ENCODE results near the gene WEE2.
"Not testable (repeated sequence)": the region's sequence is repeated elsewhere in the genome, so short reads cannot be mapped to it uniquely, and the experiment has no call there.

The WEE2 gene

DNA sequence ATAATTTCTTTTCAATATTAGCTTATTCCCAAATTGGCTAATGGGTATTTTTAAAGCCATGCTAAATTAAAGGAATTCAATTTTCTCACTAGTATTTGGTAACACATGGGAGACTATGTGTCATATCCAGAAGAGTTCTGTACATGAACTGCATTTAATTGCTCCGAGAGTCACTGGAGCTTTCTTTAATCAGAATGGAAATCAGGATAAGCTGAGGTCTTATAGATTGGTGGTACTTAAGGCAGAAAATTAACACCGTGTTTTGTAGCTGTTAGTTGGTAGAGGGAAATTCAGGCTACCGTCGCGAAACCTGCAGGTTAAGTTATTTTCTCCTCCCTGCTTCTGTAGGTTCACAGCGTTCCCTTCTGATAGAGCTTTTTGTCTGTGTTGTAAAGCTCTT lies at the start of gene WEE2:
TSS of gene WEE2 (plus strand) at position 3 of the 400 bp plus-strand sequence. CDS start 406 bp downstream, outside the sequence.
- DNase-seq = no peak

DNA sequence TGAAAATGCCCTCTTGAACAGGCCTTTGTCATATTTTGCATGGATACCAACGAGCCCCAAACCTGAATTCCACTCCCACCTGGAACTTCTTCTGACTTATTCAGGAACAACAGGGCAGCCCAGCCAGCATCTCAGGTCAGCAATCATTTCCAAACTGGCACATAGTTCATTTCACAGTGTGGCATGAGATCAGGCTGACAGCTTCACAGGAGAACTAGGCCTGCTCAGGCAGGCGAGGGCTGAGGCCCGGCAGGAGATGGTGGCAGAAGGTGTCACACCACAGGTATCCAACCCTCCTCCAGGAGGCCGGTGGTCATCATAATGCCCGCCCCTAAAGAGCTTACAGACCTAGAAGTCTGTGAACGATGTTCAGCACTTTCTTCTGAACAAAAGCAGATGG lies 48.7 kb upstream of the WEE2 start:
- no peak for DNase-seq

DNA sequence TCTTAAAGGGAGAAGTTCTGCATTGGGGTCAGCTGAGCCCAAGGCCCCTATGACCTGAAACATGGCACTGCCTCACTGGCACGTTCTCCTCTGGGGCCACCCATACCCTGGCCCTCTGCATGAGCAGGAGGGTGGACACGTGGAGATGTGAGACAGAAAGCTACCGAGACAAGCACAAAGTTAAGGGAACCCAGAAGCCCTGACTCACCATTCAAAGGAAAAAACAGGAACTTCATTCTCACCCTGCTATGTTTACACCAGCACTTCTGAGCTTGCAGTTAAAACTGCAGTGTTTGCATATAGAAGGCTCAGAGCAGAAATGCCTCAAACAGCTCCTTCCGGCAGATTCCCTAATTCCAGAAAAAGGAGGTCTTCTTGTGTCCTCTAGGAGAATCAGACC lies 47.9 kb upstream of the WEE2 start:
- DNase-seq = no peak

DNA sequence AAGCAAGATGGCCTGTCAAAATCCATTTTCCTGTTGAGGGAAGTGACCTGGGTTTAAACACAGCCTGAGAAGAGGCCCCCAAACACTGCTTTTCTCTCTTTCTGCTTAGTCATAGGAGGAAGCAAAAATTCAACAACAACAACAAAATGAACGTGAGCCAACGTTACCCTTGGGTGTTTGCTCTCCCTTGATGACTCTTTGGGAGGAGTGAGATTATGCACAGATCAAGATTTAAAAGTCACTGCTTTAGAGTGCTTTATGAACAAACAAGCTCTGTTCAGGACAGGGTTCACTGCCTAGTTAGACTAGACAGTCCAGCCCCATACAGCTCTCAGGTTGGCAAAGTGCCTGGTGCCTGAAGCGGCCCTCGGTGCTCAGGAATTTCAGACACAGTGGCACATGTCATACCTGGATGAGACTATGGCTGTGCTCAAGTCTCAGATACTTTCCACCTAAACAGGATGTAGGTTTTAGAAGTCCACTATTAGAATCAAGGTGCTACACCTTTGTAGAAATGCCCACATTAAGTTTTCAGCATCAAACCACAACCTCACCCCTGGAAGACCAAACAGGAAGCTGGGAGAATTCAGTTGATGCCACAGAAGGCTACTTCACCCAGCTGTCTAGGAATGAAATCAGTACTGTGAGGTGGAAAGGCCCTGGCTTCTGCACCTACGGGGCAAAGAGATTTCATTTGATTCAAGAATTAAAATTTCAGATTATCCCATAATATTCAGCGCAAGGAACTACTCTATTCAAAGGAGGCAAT lies 44.9 kb upstream of the WEE2 start:
- no peak for DNase-seq

DNA sequence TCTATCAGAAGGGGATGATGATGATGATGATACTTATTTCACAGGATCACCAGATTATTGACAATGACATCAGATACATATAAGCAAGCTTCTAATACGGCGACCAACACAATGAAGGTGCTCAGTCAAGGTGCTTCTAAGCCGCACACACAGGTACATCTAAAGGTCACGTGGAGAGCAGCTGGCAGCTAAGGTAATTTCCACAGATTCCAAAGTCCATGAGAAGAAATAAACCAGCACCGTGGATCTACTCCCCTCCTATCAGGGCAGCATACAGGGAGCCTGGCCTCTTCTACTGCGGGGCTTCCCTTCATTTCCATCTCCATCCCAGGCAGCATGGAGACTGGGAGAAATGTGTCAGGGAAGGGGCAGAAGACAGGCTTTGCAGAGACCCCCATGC lies 43.7 kb upstream of the WEE2 start:
- no peak for DNase-seq

DNA sequence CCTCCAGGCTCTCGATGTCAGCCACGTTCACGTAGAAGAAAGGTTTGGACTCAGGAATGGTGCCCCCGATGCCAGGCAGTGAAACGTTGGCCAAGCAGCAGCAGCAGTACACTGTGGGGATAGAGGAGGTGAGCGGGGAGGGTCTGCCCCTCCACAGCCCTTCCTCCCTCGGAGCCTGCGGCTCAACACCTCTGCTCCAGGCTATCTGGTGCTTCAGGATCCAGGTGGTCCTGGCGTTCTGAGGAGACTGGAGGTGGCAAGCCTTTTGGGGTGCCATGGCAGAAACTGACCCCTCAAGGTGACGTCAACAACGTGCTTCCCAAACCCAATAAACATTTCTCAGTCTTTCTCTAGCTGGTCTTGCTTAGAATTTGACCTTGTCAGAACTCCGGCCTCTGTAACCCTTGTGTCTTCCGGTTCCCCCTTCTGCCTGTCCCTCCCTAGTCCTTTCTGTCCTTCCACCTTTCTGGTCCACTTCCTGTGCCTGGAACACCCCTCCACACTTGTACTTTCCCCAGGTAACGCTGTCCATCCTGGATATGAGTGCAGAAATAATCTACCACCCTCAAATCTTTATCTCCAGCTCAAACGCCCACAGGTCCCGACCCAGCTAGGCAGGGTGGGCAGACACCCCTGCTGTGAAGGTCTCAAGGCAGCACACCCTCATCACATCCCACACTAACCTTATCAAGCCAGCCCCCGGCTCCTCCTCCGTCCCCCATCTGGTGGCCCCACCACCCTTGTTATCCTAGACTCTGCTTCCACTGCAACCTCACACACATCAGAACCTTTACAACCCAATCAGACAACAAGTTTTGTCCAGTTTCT lies 42.7 kb upstream of the WEE2 start:
- no peak for DNase-seq

DNA sequence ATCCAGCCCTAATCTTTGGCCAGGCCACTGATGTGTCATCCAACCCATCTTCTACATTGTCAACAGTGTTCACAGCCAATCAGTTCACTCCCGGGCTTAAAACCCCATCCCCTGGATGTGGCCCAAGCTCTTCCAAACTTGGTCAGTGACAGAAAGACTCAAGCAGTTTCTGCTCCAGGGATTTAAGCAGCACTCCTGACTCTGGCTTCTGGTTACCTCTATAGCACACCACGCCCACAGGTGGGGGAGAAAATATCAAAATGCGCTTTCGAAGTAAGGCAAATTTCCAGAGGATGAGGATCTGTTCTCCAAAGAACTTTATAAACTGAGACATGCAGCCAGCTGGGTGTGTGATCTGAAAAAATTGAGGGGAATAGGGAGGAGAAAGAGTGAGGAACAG lies 42.1 kb upstream of the WEE2 start:
- no peak for DNase-seq

DNA sequence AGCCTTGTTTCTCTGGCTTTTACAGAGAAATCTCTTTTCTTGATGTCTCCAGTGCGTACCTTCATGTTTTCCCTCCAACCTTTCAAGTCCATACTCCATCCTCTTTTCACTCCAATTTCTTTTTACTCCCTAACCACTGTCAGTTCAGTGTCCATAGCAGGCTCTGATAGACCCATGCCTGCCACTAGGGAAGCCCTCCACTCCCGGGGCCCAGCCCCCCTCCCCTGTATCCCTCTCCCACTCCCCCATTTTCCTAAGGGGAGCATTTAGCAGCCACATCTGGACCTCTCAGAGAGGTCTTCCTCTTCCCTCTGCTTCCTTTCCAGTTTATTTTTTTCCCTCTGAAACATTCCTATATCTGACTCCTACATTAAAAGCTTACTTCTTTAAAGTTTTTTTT lies 39.3 kb upstream of the WEE2 start:
- DNase-seq = no peak

DNA sequence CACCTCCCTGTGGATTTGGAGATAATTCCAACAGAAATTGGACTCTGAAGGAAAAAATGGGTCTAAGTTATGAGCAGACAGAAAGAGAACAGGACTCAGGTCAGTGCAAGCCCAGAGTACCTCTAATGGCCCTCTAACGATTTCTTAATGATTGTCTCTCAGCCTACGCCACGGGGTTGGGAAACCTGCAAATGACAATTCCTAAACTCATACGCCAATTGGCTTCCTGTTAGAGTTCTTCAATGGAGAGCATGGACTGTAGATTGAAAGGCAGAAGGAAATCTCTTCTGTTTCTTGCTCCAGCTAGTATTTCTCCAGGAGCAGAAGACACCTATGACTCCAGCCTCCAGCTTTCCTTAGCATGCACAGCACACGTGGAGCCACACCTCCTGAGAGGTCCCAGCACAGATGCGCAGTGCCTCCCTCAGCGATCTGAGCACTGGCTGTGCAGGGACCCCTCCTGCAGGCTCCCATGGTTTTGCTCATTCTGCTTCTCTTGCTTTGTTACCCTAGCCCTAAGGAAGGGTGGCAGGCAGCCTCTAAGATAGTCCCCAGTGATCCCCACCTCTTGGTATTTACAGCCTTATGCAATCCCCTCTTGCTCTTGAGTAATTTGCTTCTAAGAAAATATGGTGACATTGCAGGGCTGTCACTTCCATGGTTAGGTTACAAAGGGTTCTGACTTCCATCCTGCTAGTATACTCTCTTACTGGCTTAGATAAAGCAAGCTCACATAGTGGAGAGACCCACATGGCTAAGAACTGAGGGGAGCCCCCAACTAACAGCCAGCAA lies 36.3 kb upstream of the WEE2 start:
- DNase-seq = no peak

DNA sequence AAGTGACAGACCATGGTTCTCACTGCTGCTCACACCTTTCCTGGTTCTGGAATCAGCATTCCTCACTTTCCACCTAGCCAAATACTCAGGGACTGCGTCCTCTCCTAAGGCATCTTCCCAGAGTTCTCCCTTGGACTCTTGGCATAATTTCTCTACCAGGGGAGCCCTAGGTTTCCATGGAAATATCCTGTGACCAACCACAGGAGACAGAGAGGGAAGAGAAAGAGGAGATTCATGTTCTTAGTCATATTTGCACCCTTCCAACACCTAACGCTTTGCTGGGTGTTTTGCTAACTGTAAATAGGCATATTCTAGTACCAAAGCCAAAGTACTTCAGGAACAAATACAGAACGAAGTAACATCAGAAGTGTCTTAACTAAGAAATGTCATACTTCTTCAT lies 34.8 kb upstream of the WEE2 start:
- DNase-seq = no peak

DNA sequence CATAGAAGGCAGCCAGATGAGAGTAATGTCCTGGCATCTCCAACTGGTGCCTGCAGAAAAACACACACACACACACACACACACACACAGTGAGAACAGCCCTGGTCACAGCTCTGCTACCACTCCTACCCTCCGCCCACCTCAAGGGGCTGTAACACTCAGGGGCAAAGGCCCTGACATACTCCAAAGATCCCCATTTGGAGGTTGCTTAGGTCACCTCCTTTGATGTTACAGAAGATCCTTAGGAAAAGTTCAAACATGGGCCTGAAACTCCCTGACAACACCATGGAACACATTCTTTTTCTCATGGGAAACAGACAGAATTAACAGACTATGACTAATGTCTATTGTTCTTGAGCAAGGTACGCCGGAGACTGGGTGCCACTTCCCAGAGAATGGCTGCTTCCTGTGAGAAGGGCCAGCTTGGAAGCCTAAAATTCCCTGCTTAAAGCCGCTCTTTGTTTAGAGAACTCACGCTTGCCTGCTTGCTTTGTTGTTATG lies 33.9 kb upstream of the WEE2 start:
- no peak for DNase-seq

DNA sequence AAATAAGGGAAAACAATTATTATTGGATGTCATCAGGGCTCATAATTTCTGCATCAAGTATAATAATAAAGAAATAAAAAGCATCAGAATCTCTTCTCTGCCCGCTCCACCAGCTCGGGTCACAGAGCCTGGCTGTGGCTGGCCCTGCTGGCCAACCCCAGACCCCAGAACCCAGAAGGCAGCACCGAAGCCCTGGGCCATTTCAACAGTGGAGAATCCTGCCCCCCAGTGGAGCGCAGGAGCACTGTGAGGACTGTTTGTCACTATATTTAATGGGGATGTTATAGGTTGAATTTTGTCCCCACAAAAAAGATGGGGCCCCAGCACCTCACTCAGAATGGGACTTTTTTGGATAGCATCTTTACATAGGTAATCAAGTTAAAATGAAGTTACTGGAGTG lies 33.5 kb upstream of the WEE2 start:
- DNase-seq = no peak

DNA sequence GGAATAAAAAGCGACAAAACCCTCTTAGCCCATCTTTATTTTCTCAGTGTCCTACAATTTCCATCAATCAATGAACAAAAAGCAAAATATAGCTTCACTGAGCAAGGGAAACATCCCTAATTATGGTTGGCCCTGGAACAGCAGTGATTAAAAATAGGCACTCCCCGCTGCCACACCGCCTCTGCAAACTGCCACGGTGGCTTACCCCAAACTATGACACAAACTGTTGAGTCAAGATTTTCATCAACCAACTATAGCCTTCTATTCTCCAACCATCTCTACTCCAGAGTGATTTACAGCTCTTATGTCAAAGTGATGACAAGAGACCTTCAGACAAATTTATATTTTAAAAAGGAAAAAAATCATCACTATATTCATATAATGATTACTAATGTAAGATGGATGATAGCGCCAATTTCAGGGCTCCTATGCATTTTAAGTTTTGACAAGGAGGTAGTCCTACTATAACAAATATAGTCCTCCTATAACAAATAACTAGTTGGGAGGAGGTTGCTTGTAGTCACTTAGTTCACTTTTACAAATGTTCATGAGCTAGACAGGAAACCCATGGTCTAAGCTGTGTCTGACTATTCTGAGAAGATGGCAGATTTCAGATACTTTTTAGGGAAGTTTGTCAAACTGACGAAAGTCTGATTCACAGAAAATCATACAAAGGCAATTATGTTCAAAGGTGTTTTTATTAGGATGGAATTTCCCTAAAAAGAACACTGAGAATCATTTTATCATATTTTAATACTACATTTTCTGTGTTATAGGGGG lies 32.5 kb upstream of the WEE2 start:
- no peak for DNase-seq

DNA sequence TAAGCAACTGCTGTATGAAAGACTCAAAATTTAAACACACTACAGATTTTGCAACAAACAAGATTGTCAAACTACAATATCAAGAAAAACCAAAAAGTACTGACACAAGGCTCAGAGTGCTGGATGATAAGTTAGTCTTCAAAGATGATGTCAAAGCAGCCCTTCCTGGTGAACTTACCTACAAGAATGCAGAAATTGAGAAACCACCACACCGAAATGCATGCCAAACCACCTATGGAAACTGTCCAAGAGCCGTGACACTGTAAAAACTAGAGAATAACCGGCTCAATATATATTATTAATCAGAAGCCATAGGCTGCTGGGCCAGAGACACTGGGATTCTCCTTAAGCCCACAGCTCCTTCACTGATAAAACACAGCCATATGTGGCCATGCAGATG lies 31.5 kb upstream of the WEE2 start:
- no peak for DNase-seq

DNA sequence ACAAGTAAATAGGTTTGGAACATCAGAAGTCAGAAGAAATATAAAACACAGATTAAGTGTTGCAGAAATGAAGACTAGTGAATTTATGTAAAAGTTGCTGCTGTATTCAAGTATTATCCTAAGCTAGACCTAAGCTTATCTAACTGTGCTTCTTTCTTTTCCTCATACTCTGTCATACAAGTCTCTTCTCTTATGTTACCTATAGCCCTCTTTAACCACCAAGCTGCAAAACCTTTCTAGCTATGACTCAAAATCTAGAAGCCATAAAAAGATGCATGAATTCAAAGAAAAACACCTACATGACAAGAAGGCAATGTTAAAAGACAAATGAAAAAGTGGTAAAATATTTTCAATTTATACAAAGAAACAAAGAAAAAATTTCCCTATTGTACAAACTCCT lies 29.1 kb upstream of the WEE2 start:
- no peak for DNase-seq

DNA sequence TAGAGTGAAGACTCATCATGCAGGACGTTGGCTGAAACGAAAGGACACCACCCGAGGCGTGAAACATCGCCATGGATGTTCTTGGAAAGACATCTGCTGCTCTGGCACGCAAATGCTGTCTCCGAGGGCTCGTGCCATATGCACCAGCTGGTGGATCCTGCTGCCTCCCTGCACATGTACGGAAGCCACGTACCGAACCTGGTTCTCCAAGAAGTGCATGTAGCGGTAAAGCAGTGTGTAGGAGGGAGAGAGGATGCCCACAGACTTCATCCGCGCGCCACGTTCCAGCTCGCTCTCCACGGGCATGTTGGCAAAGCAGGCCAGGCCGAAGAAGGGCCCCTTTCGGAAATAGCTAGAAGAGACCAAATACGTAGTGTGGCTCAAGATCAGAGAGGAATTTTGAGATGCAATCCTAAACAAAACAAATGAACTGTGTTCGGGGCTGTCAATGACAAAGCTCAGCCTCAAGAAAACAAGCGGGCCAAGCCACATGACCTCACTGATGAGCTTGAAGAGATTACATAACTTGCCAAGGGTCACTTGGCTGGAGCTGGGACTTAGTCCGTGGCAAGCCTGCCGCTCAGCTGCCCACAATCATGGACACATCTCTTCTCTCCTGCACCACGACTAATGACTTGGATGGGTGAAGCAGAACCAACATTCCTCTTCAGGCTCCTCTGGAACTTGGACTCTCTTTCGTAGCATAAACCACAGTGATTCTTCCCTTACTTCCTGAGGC lies 22.7 kb upstream of the WEE2 start:
- DNase-seq = no peak

DNA sequence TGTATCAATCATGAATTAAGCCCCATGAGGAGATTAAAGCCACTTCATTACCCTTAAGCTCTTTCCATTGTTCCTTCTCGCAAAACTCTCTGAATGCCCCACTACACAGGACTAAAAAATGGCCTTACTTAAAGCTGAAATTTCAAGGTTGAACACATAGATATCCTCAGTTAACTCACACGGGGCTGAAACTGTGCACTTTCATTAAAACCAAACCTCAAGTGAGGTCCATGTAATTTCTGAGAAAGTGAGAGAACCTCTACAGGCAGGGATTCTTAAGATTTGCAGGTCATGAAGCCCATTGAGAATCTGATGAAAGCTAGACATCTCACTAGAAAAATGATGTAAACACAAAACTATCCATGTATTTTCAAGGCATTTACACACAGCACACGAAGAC lies 22.1 kb upstream of the WEE2 start:
- DNase-seq = no peak

DNA sequence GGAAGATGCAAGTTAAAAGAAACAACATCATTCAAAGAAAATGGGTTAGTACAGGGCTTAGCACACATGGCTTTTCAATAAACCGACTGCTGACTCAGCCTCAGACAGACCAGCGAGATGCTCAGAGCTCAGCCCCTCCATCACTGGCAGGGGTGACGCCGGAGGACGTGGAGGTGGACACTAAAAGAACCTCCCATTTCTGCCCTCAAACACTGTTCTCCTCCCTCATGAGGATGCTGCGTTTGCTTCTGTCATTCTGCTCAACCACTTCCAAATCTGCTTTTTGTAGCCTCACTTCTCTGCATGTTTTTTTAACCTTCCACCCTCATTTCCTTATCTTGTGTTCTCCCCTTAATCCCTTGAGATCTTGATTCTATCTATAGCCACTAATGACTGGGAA lies 21.5 kb upstream of the WEE2 start:
- DNase-seq = no peak

DNA sequence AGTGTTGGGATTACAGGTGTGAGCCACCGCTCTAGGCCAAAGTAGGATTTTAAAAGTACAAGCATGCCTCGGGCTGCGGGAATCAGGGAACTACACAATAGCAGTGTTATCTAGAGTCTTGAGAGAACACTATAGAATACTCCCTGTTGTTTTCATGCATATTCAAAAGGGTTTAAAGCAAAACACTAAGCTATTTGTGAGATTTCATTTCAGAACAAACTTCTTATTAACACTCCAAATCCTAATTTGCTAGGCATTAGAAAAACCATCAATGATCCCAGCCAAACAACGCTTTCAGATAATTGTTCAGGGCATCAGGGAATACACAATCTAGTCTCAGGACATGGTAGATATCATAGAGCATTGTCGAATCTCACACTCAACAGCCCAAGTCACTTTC lies 20.1 kb upstream of the WEE2 start:
- DNase-seq = no peak

DNA sequence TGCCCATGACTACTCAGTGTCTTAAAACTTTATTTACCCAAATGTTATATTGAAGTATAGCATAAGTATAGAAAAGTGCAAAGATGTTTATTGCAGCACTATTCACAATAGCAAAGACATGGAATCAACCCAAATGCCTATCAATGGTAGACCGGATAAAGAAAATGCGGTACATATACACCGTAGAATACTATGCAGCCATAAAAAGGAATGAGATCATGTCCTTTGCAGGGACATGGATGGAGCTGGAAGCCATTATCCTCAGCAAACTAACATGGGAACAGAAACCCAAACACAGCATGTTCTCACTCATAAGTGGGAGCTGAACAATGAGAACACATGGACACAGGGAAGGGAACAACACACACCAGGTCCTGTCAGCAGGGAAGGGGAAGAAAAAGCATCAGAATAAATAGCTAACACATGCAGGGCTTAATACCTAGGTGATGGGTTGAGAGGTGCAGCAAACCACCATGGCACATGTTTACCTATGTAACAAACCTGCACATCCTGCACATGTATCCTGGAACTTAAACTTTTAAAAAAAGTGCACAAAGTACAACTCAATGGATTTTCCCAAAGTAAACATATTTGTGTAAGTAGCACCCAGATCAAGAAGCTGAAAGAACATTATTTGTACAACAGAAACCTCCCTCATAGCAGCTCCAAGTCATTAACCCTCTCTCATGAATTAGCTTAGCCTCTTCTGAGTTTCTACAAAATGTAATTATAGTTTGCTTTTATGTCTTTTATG lies 18.9 kb upstream of the WEE2 start:
- not testable (repeated sequence) for DNase-seq

DNA sequence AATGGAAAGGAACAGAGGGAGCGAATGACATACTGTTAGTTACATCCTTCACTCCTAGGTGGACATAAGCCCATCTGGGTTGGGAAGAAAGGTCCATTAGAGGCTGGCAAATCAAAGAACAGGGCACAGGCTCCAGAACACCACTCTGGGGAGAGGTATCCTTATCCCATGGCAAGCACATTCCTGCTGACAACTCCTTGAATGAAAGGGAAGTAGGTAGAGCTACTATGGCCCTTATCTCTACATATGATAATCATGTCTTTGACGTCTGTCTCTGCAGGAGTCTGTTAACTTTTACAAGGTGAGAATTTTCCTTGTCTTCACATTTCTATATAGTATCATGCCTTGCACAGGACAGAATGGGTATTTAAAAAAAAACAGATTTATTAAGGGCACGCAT lies 16.6 kb upstream of the WEE2 start:
- no peak for DNase-seq
